HEK293 (cell line): ENCODE results near the gene SCYGR4.

Experiments
- CTCF ChIP-seq: fragments of 450-650 bp; formaldehyde crosslinking; IDR thresholded peaks from 2 replicates; pipeline ENCODE4 v1.5.1; 2016; ENCODE audit warnings: missing biosample characterization, missing genetic modification characterization
- GFI1B ChIP-seq: fragments of 450-650 bp; formaldehyde crosslinking; IDR thresholded peaks from 2 replicates; pipeline ENCODE4 v1.5.1; 2016; ENCODE audit warnings: missing biosample characterization, missing genetic modification characterization

- no peak for TF ChIP-seq CTCF (tag by site-specific recombination)
- no peak for TF ChIP-seq GFI1B (tag by site-specific recombination)
These were observed 37.1 kb downstream of the SCYGR4 start for GRCh38 chr2:227654426-227654825.
